HK-2 (cell line): ENCODE data around the gene PHF21B.
"Not testable (repeated sequence)": the region's sequence is repeated elsewhere in the genome, so short reads cannot be mapped to it uniquely, and the experiment has no call there.

Experiments
- DNase-seq: peaks from one replicate; pipeline ENCODE4 v3.0.0-alpha.2; 2018; ENCODE audit not compliant: unreplicated experiment

Gene PHF21B

GRCh38 chr22:45009606-45010531, at the start of gene PHF21B:
Gene PHF21B (minus strand): TSS chr22:45010005. CDS start chr22:45009549, 456 bp downstream.
- DNase-seq = peak; percentile 31

- no peak for DNase-seq
Observed at GRCh38 chr22:45059296-45059695, 49.5 kb upstream of the PHF21B start.

- no peak for DNase-seq
Observed at GRCh38 chr22:45058622-45058912, 48.8 kb upstream of the PHF21B start.

GRCh38 chr22:45055936-45056335, 46.1 kb upstream of the PHF21B start:
- DNase-seq = no peak

GRCh38 chr22:45053571-45053970, 43.8 kb upstream of the PHF21B start:
- DNase-seq = no peak

GRCh38 chr22:45053094-45053493, 43.3 kb upstream of the PHF21B start:
- DNase-seq = no peak

GRCh38 chr22:45052665-45053064, 42.9 kb upstream of the PHF21B start:
- DNase-seq = not testable (repeated sequence)

GRCh38 chr22:45051946-45052345, 42.1 kb upstream of the PHF21B start:
- DNase-seq = no peak

- no peak for DNase-seq
Observed at GRCh38 chr22:45051419-45051818, 41.6 kb upstream of the PHF21B start.

- no peak for DNase-seq
Observed at GRCh38 chr22:45047260-45047659, 37.5 kb upstream of the PHF21B start.

GRCh38 chr22:45045208-45045607, 35.4 kb upstream of the PHF21B start:
- DNase-seq = no peak

GRCh38 chr22:45042263-45042662, 32.5 kb upstream of the PHF21B start:
- DNase-seq = no peak

- DNase-seq = no peak
Observed at GRCh38 chr22:45039133-45039532, 29.3 kb upstream of the PHF21B start.

- no peak for DNase-seq
Observed at GRCh38 chr22:45036154-45036553, 26.3 kb upstream of the PHF21B start.

- DNase-seq = no peak
Observed at GRCh38 chr22:45034821-45035220, 25.0 kb upstream of the PHF21B start.

GRCh38 chr22:45034156-45034555, 24.4 kb upstream of the PHF21B start:
- DNase-seq = no peak

GRCh38 chr22:45033136-45033535, 23.3 kb upstream of the PHF21B start:
- DNase-seq = no peak

GRCh38 chr22:45031629-45032403, 22.0 kb upstream of the PHF21B start:
- no peak for DNase-seq

- DNase-seq = no peak
Observed at GRCh38 chr22:45029501-45029900, 19.7 kb upstream of the PHF21B start.

- no peak for DNase-seq
Observed at GRCh38 chr22:45026511-45026910, 16.7 kb upstream of the PHF21B start.

- no peak for DNase-seq
Observed at GRCh38 chr22:45023431-45023830, 13.6 kb upstream of the PHF21B start.

GRCh38 chr22:45019861-45020655, 10.3 kb upstream of the PHF21B start:
- DNase-seq = no peak
